ENCODE results near the gene PLEKHM2.

DNA sequence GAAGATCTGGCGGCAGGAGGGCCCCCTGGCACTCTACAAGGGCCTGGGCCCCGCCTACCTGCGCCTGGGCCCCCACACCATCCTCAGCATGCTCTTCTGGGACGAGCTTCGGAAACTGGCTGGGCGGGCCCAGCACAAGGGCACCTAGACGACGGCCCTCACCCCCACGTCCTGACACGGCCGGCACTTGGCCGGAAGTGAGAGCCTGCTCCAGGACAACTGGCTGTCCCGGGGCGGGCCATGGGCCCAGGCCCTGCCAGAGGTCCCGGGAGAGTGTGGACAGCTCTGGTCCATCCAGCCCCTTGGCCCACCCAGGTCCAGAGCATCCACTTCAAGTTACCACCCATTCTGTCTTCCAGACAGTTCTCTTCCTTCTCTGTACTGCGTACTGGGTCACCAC is 55.1 kb downstream of the PLEKHM2 start:
- TF ChIP-seq, protein P1, sequence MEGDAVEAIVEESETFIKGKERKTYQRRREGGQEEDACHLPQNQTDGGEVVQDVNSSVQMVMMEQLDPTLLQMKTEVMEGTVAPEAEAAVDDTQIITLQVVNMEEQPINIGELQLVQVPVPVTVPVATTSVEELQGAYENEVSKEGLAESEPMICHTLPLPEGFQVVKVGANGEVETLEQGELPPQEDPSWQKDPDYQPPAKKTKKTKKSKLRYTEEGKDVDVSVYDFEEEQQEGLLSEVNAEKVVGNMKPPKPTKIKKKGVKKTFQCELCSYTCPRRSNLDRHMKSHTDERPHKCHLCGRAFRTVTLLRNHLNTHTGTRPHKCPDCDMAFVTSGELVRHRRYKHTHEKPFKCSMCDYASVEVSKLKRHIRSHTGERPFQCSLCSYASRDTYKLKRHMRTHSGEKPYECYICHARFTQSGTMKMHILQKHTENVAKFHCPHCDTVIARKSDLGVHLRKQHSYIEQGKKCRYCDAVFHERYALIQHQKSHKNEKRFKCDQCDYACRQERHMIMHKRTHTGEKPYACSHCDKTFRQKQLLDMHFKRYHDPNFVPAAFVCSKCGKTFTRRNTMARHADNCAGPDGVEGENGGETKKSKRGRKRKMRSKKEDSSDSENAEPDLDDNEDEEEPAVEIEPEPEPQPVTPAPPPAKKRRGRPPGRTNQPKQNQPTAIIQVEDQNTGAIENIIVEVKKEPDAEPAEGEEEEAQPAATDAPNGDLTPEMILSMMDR (conservative IDR thresholded peaks at IDR 0.05; ENCODE audit: low read depth, low read length), result no peak
- no peak for TF ChIP-seq EZH2 (IDR thresholded peaks at IDR 0.05; ENCODE audit: borderline replicate concordance, low read depth, low read length, poor library complexity, severe bottlenecking)

Measured in A673 (cell line).